HG03571 (cell line): ENCODE data around the gene TMEM131.
"Not testable (repeated sequence)": the region's sequence is repeated elsewhere in the genome, so short reads cannot be mapped to it uniquely, and the experiment has no call there.

Experiments
- ATAC-seq: cut with Tn5 transposase; IDR thresholded peaks from one replicate; pipeline ENCODE4 v1.9.1; 2021; ENCODE audit not compliant: unreplicated experiment

TMEM131 gene

GRCh38 chr2:97918818-97919217 lies 76.9 kb downstream of the TMEM131 start:
- ATAC-seq, result no peak

- not testable (repeated sequence) for ATAC-seq
Observed at GRCh38 chr2:97917668-97918067, 78.1 kb downstream of the TMEM131 start.

- no peak for ATAC-seq
Observed at GRCh38 chr2:97914691-97915213, 81.0 kb downstream of the TMEM131 start.

GRCh38 chr2:97913846-97914245 lies 81.9 kb downstream of the TMEM131 start:
- ATAC-seq, result no peak

- no peak for ATAC-seq
Observed at GRCh38 chr2:97911922-97912575, 83.7 kb downstream of the TMEM131 start.

- peak; percentile 44 for ATAC-seq
Observed at GRCh38 chr2:97911206-97911921, 84.4 kb downstream of the TMEM131 start.

GRCh38 chr2:97910403-97911205 lies 85.1 kb downstream of the TMEM131 start:
- ATAC-seq, result no peak

GRCh38 chr2:97908208-97908676 lies 87.5 kb downstream of the TMEM131 start:
- no peak for ATAC-seq

- no peak for ATAC-seq
Observed at GRCh38 chr2:97907369-97908100, 88.2 kb downstream of the TMEM131 start.

- no peak for ATAC-seq
Observed at GRCh38 chr2:97906307-97906706, 89.4 kb downstream of the TMEM131 start.

- no peak for ATAC-seq
Observed at GRCh38 chr2:97905294-97905693, 90.5 kb downstream of the TMEM131 start.

- no peak for ATAC-seq
Observed at GRCh38 chr2:97901862-97902261, 93.9 kb downstream of the TMEM131 start.

- ATAC-seq, result no peak
Observed at GRCh38 chr2:97900806-97901205, 94.9 kb downstream of the TMEM131 start.

GRCh38 chr2:97893042-97893441 lies 102.7 kb downstream of the TMEM131 start:
- ATAC-seq, result not testable (repeated sequence)

- ATAC-seq, result no peak
Observed at GRCh38 chr2:97891611-97892010, 104.1 kb downstream of the TMEM131 start.

- ATAC-seq, result no peak
Observed at GRCh38 chr2:97889156-97889555, 106.6 kb downstream of the TMEM131 start.

- no peak for ATAC-seq
Observed at GRCh38 chr2:97885841-97886240, 109.9 kb downstream of the TMEM131 start.

- no peak for ATAC-seq
Observed at GRCh38 chr2:97880334-97880733, 115.4 kb downstream of the TMEM131 start.

- ATAC-seq, result no peak
Observed at GRCh38 chr2:97878865-97879264, 116.9 kb downstream of the TMEM131 start.

GRCh38 chr2:97878317-97878716 lies 117.4 kb downstream of the TMEM131 start:
- not testable (repeated sequence) for ATAC-seq
